Retina (tissue), 1 donor: ENCODE measurements around the gene CNNM2.
"Not testable (repeated sequence)": the region's sequence is repeated elsewhere in the genome, so short reads cannot be mapped to it uniquely, and the experiment has no call there.

Experiments
- DNase-seq: peaks from one replicate; pipeline ENCODE4 v3.0.0-alpha.2; 2016

Gene CNNM2

DNA sequence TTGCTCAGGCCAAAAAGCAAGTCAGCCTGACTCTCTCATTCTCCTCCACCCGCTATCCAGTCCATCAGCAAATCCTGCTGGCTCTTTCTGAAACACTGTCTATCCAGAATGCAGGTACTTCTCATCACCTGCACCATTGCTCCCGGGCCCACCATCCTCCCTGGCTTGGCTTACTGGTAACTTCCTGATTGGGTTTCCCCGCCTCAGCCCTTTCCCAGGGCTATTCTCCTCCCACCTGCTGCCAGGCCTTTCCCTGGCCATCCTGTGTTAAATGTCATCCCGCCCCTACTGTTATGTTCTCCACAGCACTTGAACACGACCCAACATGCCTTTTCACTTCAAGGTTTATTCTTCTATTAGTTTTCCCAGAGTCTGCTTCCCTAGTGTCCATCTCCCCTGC lies 124.0 kb downstream of the CNNM2 start:
- no peak for DNase-seq

DNA sequence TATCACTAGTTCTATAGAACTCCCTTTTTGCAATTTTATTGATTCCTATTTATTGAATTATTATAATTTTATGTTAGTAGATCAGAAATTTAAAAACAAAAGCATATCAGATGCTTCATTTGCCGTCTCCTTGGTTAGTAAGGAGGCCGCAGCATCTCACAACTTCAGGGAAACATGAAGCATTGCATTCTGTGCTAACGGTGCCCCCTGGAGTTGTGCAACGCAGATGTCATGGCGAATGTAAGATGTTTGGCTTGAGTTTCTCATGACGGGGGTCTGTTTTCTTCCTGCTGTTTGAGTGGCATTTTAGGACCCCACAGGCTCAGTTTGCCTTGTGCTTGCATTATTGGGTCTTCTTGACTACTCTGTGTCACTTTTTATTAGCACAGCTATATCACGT lies 124.8 kb downstream of the CNNM2 start:
- no peak for DNase-seq

DNA sequence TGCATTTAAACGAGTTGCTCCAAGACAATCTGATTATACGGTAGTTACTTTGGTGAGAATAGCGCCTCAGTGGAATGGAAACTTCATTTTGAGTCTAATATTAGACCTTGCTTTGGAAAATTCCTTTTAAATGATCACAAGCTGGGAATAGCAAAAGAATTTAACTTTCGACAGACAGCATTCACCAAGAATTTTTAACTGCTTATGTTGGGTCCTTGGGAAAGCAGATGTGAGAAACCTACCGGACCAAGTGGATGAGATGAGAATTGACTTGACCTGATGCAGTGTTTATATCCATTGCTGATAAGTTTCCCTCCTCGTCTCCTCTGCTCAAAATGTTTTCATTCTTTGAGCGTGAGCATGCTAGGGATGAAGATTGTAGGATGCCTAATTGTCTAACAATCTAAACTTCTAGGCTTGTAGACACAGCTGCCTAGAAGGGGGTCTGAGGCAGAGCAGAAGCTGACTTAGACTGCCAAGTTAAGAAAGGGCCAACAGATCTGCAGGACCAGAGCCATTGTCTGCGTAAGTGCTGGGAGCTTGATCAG lies 126.9 kb downstream of the CNNM2 start:
- DNase-seq = no peak

DNA sequence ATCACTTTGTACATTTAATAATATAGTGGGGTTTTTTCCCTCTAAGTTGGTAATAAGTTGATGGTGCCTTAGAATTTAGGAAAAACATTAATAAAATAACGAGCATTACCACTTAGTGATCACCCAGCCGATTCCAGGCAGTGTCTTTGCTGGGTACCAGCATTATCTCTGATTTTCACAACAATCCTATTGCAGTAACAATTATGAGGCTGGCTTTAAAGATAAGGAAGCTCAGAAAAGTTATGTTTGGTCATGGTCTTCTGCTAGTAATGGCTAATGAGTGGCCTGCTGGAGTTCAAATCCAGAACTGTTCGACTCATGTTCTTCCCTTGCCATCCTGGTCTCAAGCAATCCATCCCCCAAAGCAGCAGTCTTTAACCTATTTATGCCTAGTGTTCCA lies 127.9 kb downstream of the CNNM2 start:
- no peak for DNase-seq

DNA sequence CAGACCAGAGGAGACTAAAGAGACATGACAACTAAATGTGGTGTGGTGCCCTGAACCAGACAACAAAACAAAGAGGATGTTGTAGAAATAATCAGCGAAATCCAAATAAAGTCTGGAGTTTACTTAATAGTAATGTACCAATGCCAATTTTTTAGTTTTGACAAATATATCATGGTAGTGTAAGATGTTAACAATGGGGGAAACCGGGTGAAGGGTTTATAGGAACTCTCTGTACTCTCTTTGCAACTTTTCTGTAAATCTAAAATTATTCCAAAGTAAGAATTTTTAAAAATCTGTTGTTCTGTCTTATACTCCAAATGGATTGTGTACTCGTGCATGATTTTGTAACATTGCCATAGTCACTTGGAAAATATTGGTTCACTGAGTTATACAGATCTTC lies 129.3 kb downstream of the CNNM2 start:
- no peak for DNase-seq

DNA sequence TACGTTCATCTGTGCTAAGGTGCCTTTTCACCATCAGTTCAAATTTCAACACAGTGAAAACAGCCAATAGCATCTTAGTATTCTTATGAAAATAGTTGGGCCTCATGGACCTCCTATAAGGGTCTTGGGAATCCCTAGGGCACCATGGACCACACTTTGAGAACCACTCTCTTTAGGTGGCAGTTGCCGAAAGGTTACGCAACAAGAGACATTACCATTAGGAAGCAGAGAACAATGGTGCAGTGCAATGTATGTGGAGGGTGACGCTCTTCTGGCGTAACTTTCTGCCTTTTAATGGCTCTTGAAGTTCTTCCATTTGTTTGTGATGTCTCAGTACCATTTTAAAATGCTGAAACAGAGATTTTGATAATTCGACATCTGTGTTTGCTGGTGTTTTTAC lies 131.1 kb downstream of the CNNM2 start:
- no peak for DNase-seq

DNA sequence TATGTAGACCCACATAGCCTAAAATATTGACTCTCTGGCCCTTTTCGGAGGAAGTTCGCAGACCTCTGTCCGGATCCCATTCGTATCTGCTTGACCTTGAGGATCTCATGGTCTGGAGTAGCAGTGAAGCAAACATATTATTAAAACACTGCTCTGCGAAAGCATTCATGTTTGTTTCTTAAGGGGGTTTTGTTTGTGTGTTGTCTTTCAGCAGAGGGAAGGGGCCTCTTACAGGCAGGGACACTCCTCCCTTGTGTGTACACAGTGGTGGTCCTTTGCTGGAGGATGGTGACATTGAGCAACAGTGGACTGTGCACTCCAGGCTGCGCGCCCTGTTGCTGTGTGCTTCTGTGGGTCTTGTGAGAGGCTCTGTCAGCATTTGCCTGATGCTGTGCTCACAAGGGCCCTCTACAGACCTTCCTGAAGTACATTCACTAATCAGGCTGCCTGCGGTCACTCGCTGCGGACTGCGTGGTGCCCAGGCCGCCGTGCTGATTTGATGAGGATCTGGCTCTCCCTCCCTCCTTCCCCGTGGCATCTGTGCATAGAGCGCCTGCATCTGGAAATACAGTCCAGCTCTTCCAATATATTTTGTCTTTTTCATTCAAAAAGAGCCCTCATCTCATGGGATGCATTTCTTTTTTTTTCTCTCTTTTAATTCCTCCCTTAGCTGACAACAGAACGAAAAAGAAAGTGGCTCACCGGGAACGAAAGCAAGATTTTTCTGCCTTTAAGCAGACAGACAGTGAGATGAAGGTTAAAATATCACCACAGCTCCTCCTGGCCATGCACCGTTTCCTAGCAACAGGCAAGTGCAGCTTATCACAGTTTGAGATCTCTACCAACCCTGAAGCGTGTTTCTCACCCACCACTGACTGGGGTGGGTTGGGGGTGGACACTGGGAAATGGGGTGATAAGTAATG lies 135.8 kb downstream of the CNNM2 start:
- peak; percentile 47 for DNase-seq

DNA sequence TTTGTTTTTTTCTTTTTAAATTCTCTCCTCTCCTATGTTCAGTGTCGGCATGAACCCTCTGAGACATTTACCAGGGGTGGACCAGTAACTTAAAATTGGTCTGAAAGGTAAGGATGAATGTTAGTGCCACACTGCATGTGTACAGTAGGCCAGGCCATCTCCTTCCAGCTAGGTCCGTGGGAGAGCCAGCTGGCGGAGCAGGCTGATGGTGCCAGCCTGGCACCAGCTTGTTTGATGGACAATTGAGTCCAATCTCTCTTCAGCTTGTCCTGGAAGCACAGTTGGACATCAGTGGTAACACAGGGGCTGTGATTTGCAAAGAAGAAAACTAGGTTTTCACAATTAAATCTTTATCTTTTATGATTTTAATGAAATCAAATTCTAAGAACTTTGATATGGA lies 136.5 kb downstream of the CNNM2 start:
- DNase-seq = no peak

DNA sequence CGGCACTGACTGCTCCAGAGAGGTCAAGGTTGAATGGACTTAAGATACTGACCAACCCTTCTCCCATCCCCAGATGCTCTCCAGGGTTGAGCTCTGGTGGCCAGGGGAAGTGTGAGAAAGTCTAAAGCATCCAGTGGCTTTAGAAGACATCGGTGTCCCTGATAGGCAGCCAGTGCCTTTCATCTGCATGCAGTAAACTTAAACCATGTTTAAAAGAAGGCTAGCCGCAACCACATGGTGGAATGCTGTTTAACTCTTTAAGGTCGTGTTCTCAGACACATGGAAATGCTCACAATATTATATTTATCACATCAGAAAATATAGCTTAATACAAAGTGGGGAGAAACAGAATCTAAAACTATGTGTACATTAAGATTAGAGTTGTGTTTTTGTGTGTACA lies 137.0 kb downstream of the CNNM2 start:
- DNase-seq = no peak

DNA sequence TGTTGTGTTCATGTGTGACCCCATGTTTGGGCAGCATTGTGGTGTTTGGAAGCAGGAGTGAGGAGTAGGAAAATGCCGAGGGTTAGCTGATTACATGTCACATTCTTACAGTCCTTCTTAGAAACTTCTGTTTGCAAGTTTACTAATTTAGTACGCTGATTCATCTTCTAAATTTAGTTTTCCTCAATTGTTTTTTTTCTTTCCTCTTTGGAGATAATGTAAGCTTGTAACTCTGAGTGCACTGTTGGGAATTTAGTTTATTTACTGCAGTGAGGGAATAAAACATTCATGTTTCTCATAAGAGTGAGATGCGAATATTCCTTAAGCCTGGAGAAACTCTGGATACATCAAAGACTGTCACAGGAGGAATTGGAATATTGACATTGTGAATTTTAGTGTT lies 139.9 kb downstream of the CNNM2 start:
- no peak for DNase-seq

DNA sequence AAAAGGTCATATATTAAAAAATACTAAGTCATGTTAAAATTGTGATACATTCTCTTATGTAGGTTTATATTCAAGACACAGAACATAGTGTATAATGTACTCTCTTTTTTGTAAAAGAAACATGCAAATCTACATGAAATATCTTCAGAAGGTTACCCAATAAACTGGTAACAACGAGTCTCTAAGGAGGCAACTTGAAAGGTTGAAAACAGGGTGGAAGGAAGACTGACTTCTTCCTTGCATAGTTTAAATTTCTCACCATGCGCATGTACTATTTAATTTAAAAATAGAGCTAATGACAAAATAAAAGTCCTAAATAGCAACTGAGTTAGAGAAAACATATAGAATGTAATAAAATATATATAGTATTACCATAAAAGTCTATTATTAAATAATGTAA lies 142.5 kb downstream of the CNNM2 start:
- no peak for DNase-seq

DNA sequence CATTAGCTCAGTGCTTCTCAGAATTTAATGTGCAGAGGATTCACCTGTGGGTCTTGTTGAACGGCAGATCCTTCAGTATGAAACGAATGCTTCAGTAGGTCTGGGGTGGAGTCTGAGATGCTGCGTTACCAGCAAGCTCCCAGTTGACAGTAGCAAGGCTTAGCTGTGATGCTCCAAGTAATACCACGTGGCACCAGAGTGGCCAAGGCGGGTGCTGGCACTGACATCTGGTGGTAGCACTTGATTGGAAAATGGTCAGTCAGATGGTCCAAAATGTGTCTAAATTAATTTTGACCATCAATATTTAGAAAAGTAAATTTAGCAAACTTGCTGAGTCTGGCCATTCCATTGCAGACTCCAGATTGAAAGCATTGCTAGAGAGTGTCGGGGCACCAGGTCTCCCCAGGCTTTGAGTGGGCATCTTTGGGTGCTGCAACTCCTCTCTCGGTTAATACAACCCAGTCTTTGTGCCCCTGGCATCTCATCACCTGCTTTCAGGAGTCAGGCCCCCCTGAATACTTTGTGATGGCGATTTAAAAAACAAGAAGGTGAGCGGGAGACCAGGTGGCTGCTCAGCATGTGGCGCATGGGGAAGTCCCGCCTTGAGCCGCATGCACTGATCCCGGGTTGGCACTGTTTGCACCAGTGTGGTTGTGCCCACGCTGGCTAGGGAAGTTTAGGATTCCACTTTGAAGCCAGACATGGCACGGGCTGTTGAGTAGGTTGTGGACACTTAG lies 144.9 kb downstream of the CNNM2 start:
- DNase-seq = no peak

DNA sequence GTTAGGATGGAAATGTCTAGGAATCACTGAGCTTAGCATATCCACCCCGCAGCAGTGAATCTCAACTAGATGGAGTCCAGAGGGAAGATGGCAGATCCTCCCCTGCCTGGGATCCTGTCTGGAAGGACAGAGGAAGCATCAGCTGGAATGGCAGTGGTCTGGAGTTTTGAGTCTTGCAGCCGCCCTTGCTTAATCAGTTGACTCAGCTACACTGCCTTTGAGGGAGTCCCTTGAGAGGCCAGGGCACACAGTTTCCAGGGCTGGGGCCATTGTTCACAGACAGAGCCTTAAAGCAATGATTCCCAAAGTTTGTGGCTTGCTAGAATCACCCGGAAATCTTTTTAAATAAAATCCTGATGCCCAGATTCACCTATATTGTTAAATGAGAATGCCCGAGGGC lies 146.9 kb downstream of the CNNM2 start:
- no peak for DNase-seq

DNA sequence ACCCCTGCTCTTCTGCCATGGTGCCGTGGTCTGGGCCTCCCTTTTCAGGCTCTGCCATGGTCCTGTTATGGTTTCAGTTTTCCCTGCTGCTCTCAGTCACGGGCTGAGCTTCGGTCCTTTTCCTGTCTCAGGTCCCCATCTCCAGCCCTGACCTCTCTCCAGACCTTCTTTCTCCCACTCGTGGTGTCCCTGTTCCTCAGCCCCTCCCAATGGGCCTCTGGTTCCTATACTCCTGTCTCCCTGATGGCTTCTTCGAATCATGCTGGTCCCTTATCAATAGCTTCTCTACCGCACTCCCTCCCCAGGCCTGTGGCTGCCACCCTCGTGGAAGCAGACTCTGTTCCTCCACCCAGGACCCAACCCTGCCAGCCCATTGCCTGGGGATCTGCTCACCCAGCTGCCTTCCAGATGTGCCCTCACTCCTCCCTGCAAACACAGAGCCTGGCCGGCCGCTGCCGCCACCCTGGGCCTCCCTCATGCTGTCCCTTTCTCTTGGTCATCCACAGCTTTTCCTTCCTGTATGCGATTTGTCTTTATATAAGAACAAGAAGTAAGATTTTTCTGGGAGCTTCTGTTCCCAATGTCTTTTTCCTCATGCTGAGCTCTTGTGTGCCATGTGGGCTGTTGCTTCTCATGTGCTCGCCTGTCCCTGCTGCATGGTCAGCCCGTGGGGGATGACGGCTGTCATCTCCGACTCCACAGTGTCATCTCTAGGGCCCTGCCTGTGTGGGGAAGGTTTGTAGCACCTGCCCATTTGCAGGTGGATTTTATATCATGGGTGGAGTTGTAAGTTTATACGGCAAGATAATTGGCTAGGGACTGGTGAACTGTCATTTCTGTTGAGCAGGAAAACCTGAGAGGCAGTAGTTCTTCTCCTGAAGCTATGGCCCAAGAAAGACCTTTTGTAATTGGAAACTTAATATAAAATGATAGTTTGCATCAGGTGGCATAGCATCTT lies 148.3 kb downstream of the CNNM2 start:
- no peak for DNase-seq

DNA sequence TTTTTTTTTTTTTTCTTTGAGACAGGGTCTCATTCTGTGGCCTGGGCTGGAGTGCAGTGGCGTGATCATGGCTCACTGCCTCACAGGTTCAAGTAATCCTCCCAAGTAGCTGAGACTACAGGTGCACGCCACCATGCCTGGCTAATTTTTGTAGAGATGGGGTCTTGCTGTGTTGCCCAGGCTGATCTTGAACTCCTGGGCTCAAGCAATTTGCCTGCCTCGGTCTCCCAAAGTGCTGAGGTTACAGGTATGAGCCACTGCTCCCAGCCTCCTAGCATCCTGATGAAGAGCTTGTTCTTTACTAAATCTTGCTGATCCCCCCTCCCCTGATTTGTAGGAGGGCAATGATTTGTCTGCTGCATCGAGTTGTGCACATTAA lies 149.0 kb downstream of the CNNM2 start:
- DNase-seq = not testable (repeated sequence)

DNA sequence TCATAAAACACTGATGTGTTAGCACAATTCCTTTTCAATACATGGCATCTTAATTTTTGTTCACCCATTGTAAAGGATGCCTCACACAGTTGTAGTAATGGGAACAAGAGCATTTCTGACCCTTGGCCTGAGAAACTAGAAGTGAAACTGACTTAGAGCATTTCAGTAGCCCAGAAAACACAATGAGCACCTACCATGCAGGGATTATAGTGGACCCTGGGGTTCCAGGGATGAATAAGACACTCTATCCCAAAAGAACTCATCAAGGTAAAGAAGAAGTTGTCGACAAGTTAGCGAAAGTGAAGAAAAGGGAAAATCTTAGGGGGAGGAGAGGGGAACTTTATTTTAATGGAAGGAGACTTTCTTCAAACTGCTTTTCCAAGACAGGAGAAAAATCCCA lies 149.4 kb downstream of the CNNM2 start:
- no peak for DNase-seq

DNA sequence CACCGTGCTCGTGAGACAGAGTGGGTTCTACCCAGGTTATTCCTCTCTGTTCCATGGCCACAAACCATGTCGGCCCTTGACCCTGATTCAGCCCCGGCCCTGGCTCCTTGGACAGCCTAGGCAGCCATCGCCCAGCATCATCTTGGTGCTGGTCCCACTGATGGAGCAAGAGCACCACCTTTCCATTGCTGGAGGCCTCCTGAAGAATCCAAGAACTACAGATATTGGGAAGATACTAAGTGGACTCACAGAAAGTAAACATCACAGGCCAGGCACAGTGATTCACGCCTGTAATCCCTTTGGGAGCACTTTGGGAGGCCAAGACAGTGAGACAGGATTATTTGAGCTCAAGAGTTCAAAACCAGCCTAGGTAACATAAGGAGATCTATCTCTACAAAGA lies 149.9 kb downstream of the CNNM2 start:
- DNase-seq = no peak

DNA sequence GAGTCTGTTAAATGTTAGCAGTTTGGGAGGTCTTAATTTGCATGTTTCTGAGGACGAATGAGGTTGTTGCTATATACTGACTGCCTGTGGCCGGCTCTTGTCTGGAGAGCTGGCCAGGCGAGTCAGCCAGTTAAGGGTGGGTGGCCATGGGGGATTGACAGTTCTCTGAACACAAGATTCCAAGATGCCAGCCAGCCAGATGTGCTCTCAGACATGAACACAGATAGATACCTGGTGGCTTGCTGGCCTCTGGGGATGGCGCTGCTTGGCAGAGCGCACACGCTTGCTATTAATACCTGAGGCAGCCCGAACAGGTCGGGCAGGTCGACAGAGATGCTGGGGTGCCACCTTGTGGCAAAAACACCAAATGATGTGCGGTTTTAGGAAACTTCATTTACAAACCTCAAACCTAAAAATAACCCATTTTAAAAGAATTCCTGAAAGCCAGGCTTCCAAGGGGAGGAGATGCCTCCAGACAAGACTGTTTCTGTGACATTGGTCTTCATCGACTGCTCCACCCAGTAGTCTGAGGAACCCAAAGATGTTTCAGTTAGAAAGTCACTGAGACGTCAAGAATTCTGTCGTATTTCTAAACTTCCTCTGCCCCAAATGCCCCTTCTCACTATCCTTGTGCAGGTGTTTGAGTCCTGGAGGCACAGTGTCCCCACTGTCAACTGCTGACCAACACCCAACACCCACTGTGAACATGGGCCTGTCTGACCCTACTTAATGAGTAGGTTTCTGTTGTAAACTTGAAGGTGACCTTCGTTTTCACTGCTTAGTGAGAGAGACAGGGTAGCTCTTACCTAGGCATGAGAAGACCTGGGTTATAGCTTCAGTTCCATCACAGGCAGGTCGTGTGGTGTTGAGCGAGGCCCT lies 151.6 kb downstream of the CNNM2 start:
- peak; percentile 61 for DNase-seq

DNA sequence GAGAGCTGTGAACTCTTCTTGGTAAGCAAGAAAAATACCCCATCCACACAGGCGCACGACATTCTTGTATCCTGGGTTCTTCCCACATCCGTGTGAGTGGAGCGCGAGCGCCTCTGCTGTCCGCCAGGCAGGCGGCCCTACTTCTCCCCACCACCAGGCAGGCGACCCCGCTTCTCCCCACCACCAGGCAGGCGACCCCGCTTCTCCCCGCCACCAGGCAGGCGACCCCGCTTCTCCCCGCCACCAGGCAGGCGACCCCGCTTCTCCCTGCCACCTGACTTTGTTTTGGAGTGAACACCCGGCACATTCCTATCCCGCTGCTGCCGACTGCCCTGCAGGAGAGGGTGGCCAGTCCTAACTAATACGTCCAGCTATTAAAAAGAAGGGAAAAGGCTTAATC lies 154.2 kb downstream of the CNNM2 start:
- DNase-seq = no peak

DNA sequence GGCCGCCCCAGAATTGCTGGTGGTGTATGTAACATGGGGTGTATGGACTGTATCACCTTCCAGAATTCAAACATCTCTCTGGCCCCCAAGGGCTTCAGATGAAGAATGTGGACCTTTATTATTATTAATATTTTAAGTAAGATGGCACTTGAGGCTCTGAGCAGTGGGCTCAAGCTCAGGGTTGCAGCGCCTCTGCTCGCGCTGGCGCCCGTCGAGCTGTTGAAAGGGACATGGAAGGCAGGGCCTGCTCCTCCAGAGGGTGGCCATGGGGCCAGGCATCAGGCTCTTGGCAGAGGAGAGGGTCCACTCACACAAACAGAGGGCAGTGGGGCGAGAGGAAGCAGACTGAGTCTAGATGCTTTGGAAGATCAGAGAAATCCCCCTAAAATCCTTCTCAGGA lies 154.8 kb downstream of the CNNM2 start:
- DNase-seq = no peak

DNA sequence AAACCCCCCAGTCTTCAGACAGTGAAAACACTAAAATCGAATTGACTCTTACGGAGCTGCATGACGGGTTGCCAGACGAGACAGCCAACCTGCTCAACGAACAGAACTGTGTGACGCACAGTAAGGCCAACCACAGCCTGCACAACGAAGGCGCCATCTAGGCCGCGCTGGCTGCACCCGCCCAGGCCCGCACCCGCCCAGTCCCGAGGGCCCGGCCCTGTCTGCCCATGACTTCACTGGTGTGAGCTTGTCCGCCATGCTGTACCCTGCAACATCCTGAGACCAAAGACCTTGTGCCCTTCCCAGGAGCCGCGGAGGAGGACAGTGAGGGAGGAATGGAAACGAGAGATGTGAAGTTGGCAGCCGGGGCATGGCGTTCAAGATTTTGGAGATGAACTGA lies 158.9 kb downstream of the CNNM2 start:
- DNase-seq = no peak
